NCI-H345 treated with DMSO at 0.1 percent for 48 hours (cell line): ENCODE results near the gene PROSER2.
"Not testable (repeated sequence)": the region's sequence is repeated elsewhere in the genome, so short reads cannot be mapped to it uniquely, and the experiment has no call there.

Source experiments
- DNase-seq: peaks from one replicate; lab custom pipeline; 2025; ENCODE audit not compliant: unreplicated experiment; lab: John Stamatoyannopoulos, UW

PROSER2 gene

GRCh38 chr10:11884706-11885423, 61.7 kb downstream of the PROSER2 start:
- DNase-seq, result no peak

GRCh38 chr10:11885437-11886137, 62.4 kb downstream of the PROSER2 start:
- DNase-seq, result no peak

- no peak for DNase-seq
Observed at GRCh38 chr10:11886138-11886474, 63.0 kb downstream of the PROSER2 start.

DNA sequence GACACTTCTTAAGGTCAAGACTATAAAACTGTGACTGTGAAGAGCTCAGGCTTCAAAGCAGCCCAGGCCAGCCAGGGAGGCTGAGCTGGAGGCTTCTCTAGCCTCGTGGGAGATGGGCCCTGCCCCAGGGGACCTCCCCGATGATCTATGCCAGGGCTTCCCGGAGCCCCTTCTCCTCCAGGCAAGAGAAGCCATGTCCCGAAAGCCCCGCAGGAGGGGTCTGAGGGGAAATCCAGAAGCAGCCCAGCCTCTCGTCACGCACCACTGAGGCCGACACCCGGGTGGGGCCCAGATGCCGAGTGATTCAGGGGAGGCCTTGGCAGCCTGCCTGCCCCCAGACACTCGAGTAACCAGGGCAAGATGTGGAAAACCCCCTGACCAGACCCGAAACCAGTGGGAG, 63.7 kb downstream of the PROSER2 start:
- DNase-seq, result no peak

DNA sequence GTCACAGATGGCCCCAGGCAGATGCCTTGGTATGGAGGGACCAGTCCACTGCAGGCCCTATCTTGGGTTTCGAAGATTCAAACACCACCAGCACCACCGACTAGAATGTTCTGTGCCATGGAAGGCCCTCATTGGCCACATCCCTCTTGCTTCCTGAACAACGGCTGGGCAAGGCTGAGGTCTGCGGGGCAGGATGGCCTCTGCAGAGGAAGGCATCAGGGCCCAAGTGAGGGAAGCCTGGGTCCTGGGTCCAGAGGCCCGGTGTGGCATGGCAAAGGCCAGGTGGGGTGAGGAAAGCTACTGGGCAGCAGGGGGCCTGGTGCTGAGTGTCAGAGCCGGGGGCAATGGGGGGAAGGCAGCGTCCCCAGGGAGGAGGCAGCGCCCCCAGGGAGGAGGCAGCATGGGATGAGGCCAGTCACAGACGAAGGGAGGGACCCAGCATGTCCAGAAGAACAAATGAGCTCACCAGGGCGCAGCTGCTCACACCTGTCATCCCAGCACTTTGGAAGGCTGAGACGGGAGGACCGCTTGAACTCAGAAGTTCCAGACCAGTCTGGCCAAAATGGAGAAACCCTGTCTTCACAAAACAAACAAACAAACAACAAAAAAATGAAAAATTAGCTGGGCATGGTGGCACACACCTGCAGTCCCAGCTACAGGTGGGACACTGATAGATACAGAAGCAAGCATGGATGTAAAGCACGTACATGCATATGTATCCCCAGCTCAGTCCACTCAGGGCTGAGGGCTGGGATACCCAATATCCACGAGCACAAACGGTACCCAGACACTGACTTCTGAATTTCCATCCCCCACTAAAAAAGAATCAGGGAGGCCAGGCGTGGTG, 64.4 kb downstream of the PROSER2 start:
- DNase-seq, result no peak

- not testable (repeated sequence) for DNase-seq
Observed at GRCh38 chr10:11889263-11889662, 66.1 kb downstream of the PROSER2 start.

GRCh38 chr10:11891776-11892486, 68.8 kb downstream of the PROSER2 start:
- DNase-seq, result no peak

DNA sequence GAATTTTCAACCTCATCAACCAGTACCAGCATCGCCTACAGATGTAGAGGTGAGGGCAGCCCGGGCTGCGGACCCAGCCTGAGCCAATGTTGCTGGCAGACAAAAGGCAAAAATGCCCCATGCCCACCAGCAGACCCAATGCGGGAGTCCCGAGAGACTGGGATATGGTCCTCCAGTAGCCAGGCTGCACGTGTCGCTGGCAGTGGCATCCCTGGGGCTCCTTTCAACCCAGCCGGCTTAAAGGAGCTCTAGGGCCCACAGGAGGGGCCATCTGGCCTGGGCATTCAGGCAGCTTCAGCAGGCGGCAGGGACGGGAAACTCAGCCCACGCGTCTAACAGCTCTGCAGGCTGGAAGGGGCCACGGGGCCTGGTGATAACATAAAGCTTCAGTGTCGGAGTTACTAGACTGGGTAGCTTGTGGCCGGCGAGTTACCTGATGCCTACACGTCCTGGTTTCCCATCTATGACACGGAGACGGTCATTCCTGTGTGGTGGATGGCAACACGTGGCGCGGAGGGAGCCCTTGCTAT, 70.7 kb downstream of the PROSER2 start:
- no peak for DNase-seq

DNA sequence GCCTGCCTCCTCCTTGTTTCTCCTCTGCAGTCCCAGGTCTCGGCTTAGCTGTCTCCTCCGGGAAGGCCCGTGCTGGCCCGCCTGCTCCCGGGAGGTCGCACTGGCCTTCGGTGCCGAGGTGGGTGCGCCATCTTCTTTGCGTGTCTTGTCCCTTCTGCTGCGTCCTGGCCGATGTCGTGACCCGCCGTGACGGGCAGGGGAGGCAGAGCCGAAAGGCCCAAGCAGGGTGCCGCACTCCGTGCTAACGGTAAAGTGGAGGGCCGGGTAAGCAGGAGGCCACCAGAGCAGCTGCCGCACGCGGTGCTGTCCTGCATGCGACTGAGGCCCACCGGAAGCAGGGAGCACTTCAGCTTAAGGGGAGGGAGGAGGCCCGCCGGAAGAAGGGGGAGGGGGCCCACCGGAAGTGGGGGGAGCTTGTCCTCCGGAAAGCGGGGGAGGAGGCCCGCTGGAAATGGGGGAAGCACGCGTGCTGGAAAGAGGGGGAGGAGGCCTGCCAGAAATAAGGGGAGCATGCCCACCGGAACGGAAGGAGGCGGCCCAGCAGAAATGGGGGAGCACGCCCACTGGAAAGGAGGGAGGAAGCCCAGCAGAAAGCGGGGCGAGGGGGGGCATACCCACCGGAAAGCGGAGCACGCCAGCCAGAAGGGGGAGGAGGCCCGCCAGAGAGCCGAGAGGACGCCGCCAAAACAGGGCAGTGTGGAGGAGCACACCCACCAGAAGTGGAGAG, 71.4 kb downstream of the PROSER2 start:
- DNase-seq, result no peak

- no peak for DNase-seq
Observed at GRCh38 chr10:11895108-11895466, 71.9 kb downstream of the PROSER2 start.

- no peak for DNase-seq
Observed at GRCh38 chr10:11895598-11895997, 72.4 kb downstream of the PROSER2 start.

GRCh38 chr10:11896549-11897200, 73.5 kb downstream of the PROSER2 start:
- no peak for DNase-seq

GRCh38 chr10:11898033-11898371, 74.8 kb downstream of the PROSER2 start:
- DNase-seq, result no peak

- DNase-seq, result no peak
Observed at GRCh38 chr10:11898372-11899066, 75.4 kb downstream of the PROSER2 start.

- DNase-seq, result no peak
Observed at GRCh38 chr10:11899067-11899876, 76.1 kb downstream of the PROSER2 start.

DNA sequence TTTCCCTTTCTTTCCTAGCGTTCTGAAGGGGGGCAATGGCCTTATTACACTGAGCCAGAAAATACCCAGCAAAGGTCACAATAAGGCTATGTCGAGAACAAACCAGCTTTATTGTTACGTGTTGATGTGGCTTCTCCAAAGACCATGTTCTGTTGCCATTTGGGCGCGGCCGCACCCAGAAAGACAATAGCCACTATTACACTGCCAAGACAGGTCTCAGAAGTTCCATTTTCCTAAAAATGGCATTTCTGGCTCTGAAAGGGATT, 77.8 kb downstream of the PROSER2 start:
- no peak for DNase-seq

DNA sequence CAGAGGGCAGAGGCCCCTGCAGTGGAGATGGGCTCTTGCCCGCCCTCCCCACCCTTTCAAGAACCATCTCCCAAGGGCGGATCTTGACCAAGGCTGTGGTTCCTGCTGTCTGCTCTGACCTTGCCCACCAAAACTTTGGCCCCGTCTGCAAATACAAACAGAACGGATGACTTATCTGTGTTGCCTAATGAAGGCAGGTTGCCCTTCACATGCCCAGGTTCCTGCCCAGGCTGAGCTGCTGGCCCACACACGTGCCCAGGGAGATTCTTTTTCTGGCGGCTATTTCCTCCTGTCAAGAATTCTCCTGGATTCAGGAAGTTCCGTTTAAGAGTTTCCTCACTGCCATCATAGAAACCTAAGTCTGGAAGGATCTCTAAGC, 78.3 kb downstream of the PROSER2 start:
- no peak for DNase-seq

DNA sequence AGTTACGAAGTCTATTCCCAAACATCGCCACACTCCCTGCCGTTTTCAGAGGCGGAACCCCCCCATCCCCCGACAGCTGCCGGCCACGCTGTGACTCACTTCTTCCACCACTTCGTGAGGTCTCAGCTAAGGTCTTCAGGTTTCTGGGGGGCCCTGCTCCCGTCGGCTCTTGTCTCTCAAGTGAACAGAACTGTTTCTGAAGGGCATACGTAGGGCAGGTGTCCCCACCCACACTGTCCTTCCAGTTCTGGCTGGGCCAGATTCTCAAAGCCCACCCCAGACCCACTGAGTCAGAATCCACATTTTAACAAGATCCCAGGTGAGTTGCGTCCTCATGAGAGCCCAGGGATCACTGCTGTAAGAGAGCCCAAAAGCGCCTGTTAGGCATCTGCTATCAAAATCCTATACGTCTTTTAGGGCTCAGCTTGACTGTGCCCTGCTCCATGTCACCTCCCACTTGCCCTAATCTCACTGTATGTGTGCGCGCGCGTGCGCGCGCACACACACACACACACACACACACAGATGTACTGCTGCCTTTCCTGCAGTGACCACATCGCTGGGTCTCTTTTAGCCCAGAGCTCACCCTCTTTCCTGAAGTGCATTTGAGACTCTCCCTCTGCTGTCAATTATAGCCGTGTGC, 78.8 kb downstream of the PROSER2 start:
- DNase-seq, result no peak
